ENCODE results near the gene CNDP2.
"Not testable (repeated sequence)": the region's sequence is repeated elsewhere in the genome, so short reads cannot be mapped to it uniquely, and the experiment has no call there.

Gene CNDP2

DNA sequence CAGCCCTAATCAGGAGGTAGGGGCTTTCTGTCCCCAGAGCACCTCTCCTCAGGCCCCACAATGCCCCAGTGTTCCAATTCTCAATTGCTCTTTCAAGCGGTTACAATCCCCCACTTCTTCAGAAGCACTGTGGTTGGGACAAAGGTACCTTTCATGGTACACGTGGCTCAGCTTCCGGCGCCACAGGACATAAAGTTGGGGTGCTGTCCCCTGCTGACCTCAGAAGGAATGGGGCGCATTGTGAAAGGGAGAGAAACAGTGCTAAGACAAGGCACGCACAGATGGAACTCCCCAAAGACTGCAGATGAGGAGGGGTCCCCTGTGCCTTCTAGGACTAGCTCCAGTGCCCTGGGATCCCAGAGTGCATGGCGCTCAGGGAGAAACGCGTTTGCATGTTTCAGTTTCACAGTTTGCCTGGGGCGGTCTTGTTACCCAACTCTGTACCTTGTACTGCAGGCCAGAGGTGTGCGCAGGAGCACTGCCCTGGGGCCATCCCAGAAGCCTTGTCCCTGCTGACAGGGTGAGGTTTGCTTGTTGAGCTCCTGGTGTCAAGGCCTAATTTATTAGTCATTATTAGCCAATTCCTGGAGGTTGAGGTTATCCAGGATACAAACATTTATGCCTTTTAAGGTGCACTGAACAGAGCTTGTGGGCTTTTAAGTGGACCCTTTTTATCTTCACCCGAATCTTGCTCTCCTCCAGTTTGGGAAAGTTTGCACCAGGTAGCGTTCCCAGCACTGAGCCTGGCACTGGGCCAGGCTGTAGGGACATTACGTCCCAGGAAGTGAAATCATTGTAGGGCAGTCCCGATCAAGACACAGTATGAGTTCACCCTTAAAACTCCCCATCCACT, 45.8 kb downstream of the CNDP2 start:
- DNase-seq, result no peak

DNA sequence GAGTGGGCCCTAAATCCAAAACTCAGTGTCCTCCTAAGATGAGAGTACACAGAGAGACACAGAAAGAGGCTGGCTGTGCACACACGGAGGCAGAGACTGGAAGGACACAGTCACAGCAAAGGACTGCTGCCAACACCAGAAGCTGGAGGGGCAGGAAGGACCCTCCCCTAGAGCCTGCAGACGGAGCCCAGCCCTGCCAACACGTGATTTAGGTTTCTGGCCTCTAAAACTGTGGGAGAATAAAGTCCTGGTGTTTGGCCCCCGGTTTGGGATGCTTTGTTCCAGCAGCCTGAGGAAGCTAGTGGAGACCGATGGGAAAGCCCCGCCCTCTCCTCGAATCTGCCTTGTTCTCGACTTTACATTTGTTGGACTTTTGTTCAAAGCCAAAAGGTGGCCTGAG, 48.7 kb downstream of the CNDP2 start:
- DNase-seq, result no peak

DNA sequence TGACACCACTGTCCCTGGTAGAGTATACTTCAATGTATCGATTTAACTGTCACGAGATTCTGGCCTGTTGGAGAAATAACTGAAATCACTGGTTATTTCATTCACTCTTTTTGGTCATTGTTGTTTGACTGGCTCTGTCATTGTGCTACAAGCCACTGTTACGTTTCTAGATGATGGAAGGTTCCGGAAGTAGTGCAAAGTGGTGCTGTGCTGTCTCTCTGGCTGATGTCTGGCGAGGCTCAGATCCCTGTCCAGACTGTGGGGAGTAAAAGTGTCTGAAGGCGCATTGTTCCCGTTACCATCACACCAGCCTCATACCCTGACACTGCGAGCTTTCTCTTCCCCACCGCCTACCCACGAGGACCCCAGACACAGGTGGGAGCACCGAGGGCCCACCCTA, 49.8 kb downstream of the CNDP2 start:
- DNase-seq, result no peak

DNA sequence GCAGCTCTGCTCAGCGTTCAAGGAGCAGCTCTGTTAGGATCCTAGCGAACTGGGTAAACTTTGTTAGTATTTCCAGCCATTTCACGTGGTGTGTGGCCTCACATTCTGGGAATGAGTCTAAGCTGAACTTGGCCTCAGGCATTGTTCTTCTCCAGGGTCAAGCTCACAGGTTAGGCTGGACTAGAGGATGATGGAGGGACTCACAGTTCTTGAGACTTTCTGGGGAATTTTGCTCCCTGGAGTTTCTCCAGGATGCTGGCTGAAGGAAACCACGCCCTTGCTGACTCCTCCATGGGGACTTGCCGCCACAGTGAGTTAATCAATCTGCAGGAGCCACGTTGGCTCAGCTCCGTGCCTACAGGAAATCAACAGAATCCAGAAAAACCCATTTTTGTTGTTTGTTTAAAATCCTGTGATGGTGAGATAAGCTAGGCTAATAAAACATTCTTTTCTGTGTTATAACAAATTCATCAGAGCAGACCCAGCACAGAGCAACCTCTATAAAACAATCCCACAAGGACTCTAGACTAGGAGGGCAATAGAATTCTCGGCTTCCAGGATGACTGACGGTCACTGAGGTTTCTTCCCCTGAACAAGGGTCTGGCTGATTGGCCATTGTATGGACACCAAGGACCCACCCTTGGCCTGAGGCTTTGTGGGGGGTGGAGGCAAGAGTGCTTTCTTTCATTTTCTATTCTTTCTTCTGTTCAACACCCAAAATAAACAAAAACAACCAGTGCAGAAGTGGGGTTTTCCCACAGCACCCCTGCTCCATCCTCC, 50.8 kb downstream of the CNDP2 start:
- no peak for DNase-seq

DNA sequence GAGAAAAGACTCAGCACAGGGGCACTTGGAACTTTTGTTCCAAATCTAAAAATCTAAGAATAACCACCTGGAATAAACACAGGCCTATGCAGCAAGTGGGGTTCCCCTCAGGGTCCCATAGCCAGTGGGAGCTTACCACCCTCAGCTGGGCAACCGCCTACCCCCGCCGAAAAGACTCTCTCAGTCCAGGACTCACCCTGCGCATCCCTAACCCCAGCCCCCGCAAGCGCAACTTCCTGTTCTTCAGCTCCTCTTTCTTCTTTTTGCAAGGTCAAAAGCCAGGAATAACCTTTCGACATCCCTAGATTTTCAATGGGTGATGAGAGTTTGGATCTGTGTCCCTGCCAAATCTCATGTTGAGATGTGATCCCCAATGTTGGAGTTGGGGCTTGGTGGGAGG, 51.7 kb downstream of the CNDP2 start:
- no peak for DNase-seq

DNA sequence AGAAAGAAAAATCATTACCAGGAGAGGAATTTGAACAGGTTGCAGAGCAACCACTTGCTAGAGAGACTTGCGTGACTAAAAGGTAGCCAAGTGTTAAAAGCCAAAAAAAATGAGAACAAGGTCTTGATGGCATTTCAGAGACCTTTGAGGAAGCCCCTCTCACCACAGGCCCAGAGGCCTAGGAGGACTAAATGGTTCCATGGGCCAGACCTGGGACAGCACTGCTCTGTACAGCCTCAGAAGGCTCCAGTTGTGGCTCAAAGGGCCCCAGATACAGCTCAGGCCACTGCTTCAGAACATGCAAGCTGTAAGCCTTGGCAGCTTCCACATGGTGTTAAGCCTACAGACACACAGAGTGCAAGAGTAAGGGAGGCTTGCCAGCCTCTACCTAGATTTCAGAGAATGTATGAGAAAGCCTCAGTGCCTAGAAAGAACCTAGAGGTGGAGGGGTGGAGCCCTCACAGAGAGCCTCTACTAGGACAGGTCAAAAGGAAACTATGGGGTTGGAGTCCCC, 53.5 kb downstream of the CNDP2 start:
- DNase-seq, result no peak

DNA sequence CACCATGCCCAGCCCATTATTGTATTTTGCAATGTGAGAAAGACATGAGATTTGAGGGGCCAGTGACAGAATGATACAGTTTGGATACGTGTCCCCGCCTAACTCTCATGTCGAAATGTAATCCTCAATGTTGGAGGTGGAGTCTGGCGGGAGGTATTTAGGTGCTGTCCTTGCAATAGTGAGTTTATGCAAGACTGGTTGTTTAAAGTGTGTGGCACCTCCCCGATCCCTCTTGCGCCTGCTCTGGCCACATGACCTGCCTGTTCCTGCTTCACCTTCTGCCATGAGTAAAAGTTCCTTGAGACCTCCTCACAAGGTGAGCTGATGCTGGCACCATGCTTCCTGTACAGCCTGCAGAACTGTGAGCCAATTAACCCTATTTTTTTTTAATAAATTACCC, 54.7 kb downstream of the CNDP2 start:
- DNase-seq, result no peak

DNA sequence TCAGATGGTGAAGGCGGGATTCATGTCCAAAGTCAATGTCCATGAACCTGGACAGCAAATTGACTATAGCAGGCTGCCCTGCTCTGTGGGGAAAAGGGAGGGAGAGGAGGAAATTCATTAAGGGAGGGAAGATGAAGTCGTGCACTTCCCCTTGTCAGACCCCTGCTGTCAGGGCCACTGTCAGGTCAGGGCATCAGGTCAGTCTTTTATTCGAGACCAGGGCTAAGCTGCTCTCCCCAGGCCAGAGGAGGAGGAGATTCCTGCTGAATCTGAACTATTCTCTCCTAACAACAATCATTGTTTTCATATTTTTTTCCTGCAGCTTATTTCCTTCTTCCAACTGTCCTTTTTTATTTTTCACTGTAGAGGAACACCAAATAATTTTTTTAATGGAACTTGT, 55.3 kb downstream of the CNDP2 start:
- DNase-seq, result no peak

DNA sequence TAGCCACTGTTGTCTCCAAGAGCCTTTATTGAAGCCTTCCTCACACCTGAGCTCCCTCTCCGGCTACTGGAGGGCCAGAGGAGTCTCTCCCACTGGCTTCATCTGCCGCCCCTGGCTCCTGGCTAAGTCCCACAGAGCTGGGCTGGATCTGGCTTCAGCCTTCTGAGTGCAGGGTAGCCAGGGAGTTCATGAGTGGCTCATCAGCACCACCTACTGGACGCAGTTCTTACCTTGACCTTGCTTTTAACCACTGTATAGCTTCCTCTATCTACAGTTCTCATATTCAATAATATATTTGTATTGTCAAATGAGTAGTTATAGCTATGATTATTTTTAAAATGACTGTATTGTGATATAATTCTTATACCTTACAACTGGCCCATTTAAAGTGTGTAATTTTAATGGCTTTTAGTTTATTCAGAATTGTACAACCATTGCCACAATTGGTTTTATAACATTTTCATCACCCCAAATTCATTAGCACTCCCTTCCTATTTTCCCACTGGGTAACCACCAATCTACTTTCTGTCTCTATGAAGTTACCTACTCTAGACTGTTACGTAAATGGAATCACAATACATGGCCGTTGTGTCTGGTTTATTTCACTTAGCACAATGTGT, 55.9 kb downstream of the CNDP2 start:
- peak; percentile 47 for DNase-seq

DNA sequence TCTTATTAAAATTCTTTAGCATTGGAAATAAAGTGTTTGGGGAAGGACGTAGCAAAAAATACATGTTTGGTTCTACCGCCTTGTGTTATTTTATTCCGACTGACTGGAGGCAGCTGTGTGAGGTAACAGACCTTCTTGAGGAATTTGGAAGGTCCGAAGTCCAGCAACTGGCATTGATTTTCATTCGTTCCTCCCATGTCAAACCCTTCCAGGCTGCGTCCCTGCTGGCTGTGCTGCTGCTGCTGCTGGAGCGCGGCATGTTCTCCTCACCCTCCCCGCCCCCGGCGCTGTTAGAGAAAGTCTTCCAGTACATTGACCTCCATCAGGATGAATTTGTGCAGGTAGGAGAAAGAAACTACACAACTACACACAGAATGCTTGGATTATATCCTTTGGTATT, 60.0 kb downstream of the CNDP2 start:
- no peak for DNase-seq

DNA sequence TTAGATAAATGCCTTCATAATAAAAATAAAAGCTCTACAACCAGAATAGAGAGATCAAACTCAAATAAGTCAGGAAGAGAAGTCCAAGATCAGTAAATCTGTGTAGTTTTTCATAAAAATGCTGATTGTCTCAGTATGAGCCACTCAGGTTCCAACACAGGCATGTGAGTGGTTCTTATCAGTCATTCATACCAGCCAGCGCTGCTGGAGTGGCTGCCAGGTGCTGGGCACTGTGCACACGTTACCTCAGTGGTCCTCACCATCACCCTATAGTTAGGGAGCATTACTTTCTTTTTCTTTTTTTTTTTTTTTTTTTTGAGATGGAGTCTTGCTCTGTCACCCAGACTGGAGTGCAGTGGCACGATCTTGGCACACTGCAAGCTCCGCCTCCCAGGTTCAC, 61.9 kb downstream of the CNDP2 start:
- DNase-seq, result no peak

DNA sequence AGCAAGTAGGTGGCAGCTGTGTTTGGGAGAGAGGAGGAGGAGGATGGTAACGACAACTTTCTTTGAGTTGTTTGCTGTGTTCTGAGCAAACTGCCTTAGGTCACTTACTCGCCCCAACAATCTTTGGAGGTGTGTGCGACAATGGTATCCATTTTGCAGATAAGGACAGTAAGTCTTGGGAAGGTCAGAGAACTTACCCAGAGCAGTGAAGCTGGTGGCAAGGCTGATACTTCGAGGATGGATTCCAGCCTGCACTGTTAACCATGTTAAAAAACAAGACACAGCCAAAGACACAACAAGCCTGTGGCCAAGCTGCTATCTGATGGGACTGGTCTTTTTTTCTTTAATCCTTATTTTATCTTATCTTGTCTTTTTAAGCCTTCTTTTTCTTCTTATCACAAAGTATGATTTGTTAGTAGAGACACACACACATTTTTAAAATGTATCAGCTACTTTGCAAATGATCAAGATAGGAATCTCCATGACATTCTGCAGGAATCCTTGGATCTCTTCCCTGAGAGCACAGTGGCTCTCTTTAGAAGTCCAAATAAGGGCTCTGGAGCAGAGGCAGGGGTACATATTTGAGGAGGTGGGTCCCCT, 66.1 kb downstream of the CNDP2 start:
- DNase-seq, result no peak

DNA sequence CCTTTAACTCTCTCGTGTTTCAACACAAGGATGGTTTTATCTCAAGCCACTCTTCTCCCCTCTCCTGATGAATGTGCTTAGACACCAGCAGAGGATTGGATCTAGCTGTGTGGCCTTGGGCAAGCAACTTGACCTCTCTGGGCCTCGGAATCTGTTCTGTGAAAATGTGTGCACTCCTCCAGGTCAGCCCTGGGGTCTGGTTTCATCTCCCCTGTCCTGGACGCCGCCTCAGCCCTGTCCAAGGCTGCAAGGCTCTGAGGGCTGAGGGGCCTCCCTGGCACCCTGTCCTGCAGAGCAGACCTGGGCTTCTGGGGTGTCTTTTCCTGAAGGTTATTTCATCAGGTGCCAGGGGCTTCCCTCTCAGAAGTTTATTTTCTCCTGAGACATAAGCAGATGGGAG, 66.6 kb downstream of the CNDP2 start:
- no peak for DNase-seq

DNA sequence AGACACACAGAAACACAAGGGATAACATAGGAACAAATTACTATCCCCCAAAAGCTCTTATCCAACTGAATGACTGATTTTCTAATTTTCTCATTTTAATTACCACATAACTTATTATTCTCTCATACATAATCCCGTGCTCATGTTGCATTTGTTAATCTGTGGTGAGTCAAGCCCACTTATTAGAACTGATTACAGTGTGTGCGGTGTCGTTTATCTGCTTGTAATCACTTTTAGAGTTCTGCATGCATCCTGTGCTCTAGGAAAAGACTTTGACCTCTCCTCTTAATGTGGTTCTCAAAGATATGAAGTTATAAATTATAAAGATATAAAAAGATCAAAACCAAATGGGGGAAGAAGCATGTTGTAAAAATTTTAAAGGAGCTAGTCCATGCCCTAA, 67.8 kb downstream of the CNDP2 start:
- DNase-seq, result no peak

DNA sequence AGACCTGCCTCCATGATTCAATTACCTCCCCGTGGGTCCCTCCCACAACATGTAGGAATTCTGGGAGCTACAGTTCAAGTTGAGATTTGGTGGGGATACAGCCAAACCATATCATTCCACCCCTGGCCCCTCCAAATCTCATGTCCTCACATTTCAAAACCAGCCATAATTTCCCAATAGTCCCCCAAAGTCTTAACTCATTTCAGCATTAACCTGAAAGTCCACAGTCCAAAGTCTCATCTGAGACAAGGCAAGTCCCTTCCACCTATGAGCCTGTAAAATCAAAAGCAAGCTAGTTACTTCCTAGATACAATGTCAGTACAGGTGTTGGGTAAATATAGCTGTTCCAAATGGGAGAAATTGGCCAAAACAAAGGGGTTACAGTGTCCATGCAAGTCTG, 69.0 kb downstream of the CNDP2 start:
- DNase-seq, result not testable (repeated sequence)

DNA sequence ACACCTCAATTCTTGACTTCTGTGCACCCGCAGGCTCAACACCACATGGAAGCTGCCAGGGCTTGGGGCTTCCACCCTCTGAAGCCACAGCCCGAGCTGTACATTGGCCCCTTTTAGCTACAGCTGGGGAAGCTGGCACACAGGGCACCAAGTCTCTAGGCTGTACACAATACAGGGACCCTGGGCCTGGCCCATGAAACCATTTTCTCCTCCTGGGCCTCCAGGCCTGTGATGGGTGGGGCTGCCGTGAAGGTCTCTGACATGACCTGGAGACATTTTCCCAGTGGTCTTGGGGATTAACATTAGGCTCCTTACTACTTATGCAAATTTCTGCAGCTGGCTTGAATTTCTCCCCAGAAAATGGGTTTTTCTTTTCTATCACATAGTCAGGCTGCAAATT, 69.8 kb downstream of the CNDP2 start:
- DNase-seq, result not testable (repeated sequence)

DNA sequence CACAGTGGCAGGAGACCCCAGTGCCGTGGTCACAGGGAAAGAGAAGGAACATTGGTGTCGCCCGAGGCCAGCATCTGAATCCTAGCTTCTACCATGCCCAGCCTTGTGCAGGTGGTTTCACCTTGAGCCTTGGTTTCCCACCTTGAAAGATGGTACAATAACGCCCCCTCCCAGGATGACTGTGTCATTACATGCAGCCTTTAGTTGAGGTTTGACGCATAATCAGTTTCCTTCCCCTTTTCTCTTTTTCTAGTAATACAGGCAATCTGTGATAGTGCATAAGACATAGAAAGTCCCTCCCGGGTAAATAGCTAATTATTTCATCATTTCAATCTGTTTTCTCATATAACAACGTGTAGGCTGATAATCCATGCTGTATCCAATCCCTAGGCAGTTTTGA, 71.7 kb downstream of the CNDP2 start:
- no peak for DNase-seq

DNA sequence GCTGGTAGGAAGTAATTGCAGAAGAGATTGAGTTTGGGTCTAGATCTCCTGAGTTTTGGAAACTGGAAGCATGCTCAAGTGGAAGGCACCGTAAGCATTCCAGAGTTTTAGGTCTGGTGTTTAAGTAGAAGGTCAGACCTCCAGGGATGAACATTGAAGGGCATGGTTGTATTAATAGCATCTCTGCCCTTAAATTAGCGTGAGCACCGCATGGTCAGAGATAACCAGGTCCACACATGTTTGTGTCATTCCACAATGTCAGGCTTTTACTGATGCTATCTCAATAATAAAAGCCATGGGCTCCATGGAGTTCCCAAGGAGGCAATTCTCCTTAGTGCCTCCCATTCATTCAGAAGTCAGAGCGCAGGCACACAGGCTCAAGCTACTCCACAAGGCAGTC, 73.2 kb downstream of the CNDP2 start:
- no peak for DNase-seq

DNA sequence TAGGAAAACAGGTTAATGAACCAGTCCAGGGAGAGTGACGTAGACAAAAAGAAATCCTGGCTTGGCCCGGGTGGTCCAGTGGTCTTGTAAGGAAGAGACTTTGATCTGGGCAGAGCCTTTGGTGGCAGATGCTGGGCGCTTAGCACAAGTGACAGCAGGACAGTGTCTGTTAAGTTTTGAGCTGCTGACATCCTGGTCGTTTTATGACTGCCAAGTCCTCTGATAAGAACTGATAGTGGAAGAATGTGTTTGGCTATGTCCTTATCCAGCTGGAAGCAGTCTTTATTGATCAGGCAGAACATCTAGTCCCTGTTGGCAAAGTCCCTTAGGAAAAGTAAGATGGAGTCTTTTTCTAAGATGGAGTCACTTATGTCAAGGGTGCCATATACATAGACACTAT, 74.1 kb downstream of the CNDP2 start:
- DNase-seq, result no peak

DNA sequence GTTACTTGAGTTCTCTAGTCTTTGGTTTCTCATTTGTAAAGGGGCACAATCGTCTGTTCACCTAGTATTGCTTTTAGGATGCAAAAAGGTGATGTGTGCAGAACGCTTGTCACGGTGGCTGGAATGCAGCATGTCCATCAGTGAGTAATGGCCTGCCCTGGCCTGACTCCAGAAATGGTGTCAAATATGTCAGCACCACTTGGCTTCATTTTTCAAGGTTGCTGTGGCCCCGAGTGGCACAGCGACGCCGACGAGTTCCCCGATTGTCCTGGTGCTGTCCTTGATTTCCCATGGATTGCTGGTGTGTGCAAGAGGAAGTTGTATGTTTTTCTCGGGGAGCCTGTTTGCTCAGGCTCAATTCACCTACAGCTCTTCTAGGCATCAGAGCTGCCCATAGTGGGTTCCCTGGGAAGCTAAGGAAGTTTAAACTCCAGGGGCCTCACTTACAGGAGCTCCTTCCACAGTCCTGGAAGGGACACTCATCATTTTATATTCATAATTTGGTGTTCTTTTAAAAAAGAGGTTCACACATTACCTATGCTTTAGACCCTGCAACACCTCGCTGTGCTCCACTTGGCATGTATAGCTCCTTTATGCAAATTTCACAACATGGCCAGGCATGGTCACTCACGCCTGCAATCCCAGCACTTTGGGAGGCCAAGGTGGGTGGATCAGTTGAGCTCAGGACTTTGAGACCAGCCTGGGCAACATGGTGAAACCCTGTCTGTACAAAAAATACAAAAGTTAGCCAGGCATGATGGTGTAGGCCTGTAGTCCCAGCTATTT, 75.9 kb downstream of the CNDP2 start:
- DNase-seq, result no peak

DNA sequence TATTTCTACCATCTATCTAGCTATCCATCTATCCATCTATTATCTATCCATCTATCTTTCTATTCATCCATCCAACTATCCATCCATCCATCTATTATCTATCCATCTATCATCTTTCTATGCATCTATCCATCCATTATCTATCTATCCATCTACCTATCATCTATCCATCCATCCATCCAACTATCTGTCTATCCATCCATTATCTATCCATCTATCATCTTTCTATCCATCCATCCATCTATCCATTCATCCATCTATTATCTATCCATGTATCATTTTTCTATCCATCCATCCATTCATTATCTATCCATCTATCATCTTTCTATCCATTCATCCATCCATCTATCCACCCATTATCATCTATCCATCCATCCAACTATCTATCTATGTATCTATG, 76.9 kb downstream of the CNDP2 start:
- no peak for DNase-seq
